Fibroblast of skin of right biceps (primary cell): ENCODE data around the gene MACROH2A1.

Source experiments
- DNase-seq: peaks from one replicate; pipeline ENCODE4 v3.0.0-alpha.2; 2013

The MACROH2A1 gene

GRCh38 chr5:135328128-135328687 is 70.8 kb downstream of the MACROH2A1 start:
- DNase-seq, result no peak

GRCh38 chr5:135327429-135328127 is 71.5 kb downstream of the MACROH2A1 start:
- no peak for DNase-seq

GRCh38 chr5:135326296-135327254 is 72.5 kb downstream of the MACROH2A1 start:
- no peak for DNase-seq

- no peak for DNase-seq
These were observed 74.0 kb downstream of the MACROH2A1 start for GRCh38 chr5:135324897-135325650.

GRCh38 chr5:135324160-135324559 is 74.9 kb downstream of the MACROH2A1 start:
- no peak for DNase-seq

- DNase-seq, result no peak
These were observed 75.3 kb downstream of the MACROH2A1 start for GRCh38 chr5:135323701-135324132.

GRCh38 chr5:135323227-135323626 is 75.8 kb downstream of the MACROH2A1 start:
- DNase-seq, result no peak

GRCh38 chr5:135322744-135323143 is 76.3 kb downstream of the MACROH2A1 start:
- no peak for DNase-seq

- no peak for DNase-seq
These were observed 76.8 kb downstream of the MACROH2A1 start for GRCh38 chr5:135322271-135322670.

- DNase-seq, result no peak
These were observed 78.1 kb downstream of the MACROH2A1 start for GRCh38 chr5:135320718-135321484.

GRCh38 chr5:135319928-135320606 is 79.0 kb downstream of the MACROH2A1 start:
- no peak for DNase-seq

GRCh38 chr5:135319458-135319857 is 79.6 kb downstream of the MACROH2A1 start:
- no peak for DNase-seq

GRCh38 chr5:135318924-135319323 is 80.1 kb downstream of the MACROH2A1 start:
- no peak for DNase-seq

GRCh38 chr5:135318037-135318436 is 81.0 kb downstream of the MACROH2A1 start:
- no peak for DNase-seq

GRCh38 chr5:135317286-135317685 is 81.7 kb downstream of the MACROH2A1 start:
- no peak for DNase-seq

GRCh38 chr5:135315386-135315785 is 83.6 kb downstream of the MACROH2A1 start:
- no peak for DNase-seq

GRCh38 chr5:135313946-135314345 is 85.1 kb downstream of the MACROH2A1 start:
- no peak for DNase-seq

GRCh38 chr5:135313405-135313804 is 85.6 kb downstream of the MACROH2A1 start:
- DNase-seq, result no peak

- no peak for DNase-seq
These were observed 86.6 kb downstream of the MACROH2A1 start for GRCh38 chr5:135312255-135312935.

GRCh38 chr5:135310328-135310989 is 88.6 kb downstream of the MACROH2A1 start:
- DNase-seq, result peak; percentile 69
